NCI-H460 (cell line): ENCODE results near the gene TFB2M. TPM values are rescaled to one million over a fixed set of nuclear protein-coding genes. Genes with fewer than 3 reads are reported as not detected.
"Not testable (repeated sequence)": the region's sequence is repeated elsewhere in the genome, so short reads cannot be mapped to it uniquely, and the experiment has no call there.

ENCODE experiments used
- DNase-seq: peaks from one replicate; pipeline ENCODE4 v3.0.0-alpha.2; 2016; ENCODE audit warnings: low read depth; ENCODE audit errors: extremely low read depth
- total RNA-seq: library from RNA; depleted of rRNA; stranded (reverse); fragments of >200 nt; shearing (Covaris generic); gene quantifications from 2 replicates; pipeline ENCODE4 v1.2.3, GENCODE V29; 2014

Gene TFB2M
- total RNA-seq, 1 experiment from 2014 or later, result 49.9 TPM

GRCh38 chr1:246583448-246584185 lies 17.6 kb upstream of the TFB2M start:
- no peak for DNase-seq

- DNase-seq, result no peak
Observed at GRCh38 chr1:246583056-246583440, 17.0 kb upstream of the TFB2M start.

DNA sequence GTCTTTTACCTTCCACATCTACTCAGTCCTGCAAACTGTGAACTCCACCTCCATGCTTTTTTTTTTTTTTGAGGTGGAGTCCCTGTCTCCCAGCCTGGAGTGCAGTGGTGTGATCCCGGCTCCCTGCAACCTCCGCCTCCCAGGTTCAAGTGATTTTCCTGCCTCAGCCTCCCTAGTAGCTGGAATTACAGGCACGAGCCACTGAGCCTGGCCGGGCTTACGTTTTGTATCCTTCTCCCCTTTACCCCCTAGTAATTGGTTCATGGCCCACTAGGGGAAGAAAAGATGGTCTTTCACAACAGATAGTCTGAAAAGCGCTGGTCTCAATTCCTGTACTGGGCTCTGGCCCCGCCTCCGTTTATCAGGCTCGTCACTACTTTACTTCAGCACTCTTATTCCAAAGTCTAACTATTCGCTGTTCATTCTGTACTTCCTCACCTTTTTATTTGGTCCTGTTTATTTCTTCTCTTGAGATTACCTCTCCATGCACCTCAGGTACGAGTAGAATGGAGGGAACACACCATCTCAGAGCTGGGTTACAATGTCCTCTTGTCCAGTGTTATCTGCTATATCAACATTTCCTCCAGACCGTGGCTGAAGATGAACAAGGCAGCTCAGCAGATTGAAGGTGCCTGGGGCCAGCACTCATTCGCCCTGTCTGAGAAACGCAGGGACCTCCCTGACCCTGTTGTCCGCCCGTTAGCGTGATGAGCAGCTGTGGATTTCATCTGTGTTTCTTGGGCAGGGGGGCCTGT lies 16.4 kb upstream of the TFB2M start:
- DNase-seq, result no peak

DNA sequence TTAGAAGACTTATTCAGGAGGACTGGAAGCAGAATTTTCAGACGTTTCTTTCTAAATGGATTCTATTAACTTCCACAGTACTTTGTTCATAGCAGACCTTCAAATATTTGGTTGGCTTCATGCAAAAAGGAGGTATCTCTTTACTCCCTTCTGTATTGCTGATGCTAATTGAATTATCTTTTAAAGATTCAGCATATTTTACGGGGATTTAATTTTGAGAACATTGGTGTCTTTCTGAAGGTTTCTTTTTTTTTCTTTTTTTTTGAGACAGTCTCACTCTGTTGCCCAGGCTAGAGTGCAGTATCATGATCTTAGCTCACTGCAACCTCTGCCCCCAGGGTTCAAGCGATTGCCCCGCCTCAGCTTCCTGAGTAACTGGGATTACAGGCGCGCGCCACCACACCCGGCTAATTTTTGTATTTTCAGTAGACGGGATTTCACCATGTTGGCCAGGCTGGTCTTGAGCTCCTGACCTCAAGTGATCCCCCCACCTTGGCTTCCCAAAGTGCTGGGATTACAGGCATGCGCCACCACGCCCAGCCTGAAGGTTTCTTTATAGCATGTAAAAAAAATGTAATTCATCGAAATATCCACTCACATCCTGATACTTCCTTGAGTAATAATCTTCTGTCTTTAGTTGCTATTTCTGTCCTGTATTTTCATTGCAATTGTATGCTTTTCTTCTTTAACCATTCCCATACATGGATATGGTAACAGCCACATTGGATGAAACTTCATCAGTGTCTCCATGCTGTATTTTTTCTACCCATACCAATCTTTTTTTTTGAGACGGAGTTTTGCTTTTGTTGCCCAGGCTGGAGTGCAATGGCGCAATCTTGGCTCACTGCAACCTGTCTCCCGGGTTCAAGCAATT lies 14.7 kb upstream of the TFB2M start:
- DNase-seq, result no peak

DNA sequence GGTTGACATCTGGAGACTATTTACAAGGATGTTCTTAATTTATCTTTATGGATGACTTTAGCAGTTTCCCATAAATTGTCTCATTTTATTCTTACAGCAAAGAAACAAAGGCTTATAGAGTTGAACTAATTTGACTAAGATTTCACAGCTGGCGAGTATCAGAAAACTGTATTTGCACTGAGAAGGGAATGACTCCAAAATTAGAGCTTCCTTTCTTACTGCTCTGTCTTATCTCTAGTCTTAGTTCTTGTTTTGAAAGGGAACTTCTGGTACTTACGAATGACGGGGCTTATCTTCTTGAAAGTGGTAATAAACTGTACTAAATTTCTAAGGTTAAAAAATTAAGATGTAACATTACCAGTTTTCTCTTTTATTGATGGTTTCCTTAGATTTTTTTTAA lies 13.8 kb upstream of the TFB2M start:
- no peak for DNase-seq

- no peak for DNase-seq
Observed at GRCh38 chr1:246577720-246578106, 11.7 kb upstream of the TFB2M start.

- DNase-seq, result no peak
Observed at GRCh38 chr1:246577082-246577719, 11.1 kb upstream of the TFB2M start.

DNA sequence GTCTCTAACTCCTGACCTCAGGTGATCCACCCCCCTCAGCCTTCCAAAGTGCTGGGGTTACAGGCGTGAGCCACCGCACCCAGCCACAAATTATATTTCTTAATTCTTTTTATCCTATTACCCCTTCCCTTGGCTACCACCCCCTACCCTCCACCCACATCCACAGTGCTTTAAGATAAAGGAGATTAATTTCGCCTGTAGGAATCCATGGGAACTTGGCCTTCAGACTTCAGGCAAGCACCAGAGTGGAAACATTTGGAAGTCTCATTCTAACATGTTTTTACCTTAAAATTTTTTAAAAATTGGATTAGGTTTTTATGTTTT lies 10.6 kb upstream of the TFB2M start:
- DNase-seq, result no peak

- no peak for DNase-seq
Observed at GRCh38 chr1:246573491-246573890, 7.4 kb upstream of the TFB2M start.

GRCh38 chr1:246572785-246573184 lies 6.7 kb upstream of the TFB2M start:
- no peak for DNase-seq

- DNase-seq, result no peak
Observed at GRCh38 chr1:246571953-246572352, 5.9 kb upstream of the TFB2M start.

DNA sequence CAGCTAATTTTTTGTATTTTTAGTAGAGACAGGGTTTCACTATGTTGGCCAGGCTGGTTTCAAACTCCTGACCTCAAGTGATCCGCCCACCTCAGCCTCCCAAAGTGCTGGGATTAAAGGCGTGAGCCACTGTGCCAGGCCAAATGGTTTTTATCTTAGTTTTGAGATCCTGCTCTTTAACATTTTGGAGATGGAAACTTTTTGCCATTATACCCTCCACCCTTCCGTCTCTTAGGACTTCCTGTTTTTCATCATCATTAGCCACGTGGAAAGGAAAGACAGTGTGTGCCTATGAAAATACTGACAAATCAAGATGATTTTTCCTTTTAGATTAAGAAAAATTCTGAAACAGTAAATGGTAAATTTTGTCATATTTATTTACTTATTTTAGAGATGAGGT lies 5.2 kb upstream of the TFB2M start:
- DNase-seq, result not testable (repeated sequence)

GRCh38 chr1:246569248-246570238 lies 3.5 kb upstream of the TFB2M start:
- peak; percentile 40 for DNase-seq

- no peak for DNase-seq
Observed at GRCh38 chr1:246567646-246568235, 1.7 kb upstream of the TFB2M start.

- peak; percentile 37 for DNase-seq
Observed at GRCh38 chr1:246566813-246567645, 968 bp upstream of the TFB2M start.

- DNase-seq, result no peak
Observed at GRCh38 chr1:246565751-246566127, 322 bp downstream of the TFB2M start.

- no peak for DNase-seq
Observed at GRCh38 chr1:246564839-246565750, 966 bp downstream of the TFB2M start.
